KMS-11 (cell line): Measurements from ENCODE around the gene DIRAS1.

Experiments
- H2AFZ ChIP-seq: fragments of 200-600 bp; sonication (generic); 2 replicates; pipeline ENCODE4 v1.6.1; 2016; ENCODE audit warnings: antibody characterized with exemption, mixed run types, low read depth
- H3K27ac ChIP-seq: fragments of 200-600 bp; sonication (generic); 2 replicates; pipeline ENCODE4 v1.6.1; 2016; ENCODE audit warnings: mild to moderate bottlenecking, mixed run types
- H3K27me3 ChIP-seq: fragments of 200-600 bp; sonication (generic); 2 replicates; pipeline ENCODE4 v1.6.1; 2017; ENCODE audit warnings: mild to moderate bottlenecking, low read depth, mixed run types, moderate library complexity; ENCODE audit not compliant: insufficient read depth
- H3K36me3 ChIP-seq: fragments of 200-600 bp; sonication (generic); 2 replicates; pipeline ENCODE4 v1.6.1; 2017; ENCODE audit warnings: mild to moderate bottlenecking, mixed run types; ENCODE audit not compliant: insufficient read depth
- H3K4me1 ChIP-seq: fragments of 200-600 bp; sonication (generic); 2 replicates; pipeline ENCODE4 v1.6.1; 2016; ENCODE audit warnings: mild to moderate bottlenecking, low read depth, mixed run types; ENCODE audit not compliant: poor library complexity, severe bottlenecking
- H3K4me2 ChIP-seq: fragments of 200-600 bp; sonication (generic); 2 replicates; pipeline ENCODE4 v1.7.0; 2016; ENCODE audit warnings: mild to moderate bottlenecking, mixed run types
- H3K4me3 ChIP-seq: fragments of 200-600 bp; sonication (generic); IDR thresholded peaks from 2 replicates; pipeline ENCODE4 v1.6.1; 2017; ENCODE audit warnings: low read depth, low read length, mixed read lengths; ENCODE audit not compliant: insufficient read depth
- H3K79me2 ChIP-seq: fragments of 200-600 bp; sonication (generic); 2 replicates; pipeline ENCODE4 v1.6.1; 2016; ENCODE audit warnings: low read depth, mixed run types; ENCODE audit not compliant: insufficient read depth
- H3K9ac ChIP-seq: fragments of 200-600 bp; sonication (generic); 2 replicates; pipeline ENCODE4 v1.6.1; 2016; ENCODE audit warnings: mild to moderate bottlenecking, mixed run types
- H4K20me1 ChIP-seq: fragments of 200-600 bp; sonication (generic); 2 replicates; pipeline ENCODE4 v1.6.1; 2016; ENCODE audit warnings: mild to moderate bottlenecking, mixed run types; ENCODE audit not compliant: insufficient read depth
- TF ChIP-seq, protein P1 (sequence below): fragments of 200-600 bp; sonication (generic); conservative IDR thresholded peaks from 2 replicates; pipeline ENCODE4 v1.6.1; 2017; ENCODE audit warnings: low read depth, mild to moderate bottlenecking, antibody characterized with exemption, low read length, moderate library complexity, mixed read lengths

The DIRAS1 gene

DNA sequence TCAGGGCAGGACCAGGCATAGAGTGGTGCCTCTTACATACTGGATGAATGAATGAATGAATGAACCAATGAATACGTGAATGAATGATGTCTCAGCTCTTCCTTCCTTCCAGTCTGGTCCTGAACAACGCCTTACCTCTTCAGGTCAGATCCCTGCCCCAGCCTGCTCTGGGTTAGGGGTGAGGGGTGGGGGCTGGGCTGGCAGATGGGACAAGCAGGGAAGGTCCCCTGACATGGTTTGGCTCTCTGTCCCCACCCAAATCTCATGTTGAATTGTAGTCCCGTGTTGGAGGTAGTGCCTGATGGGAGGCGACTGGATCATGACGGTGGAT is 9.3 kb downstream of the DIRAS1 start:
- no peak overlapping the region for H3K4me3 ChIP-seq
- no peaks in the 10 kb centered on the region for H3K27me3 ChIP-seq
- no peak overlapping the region for H2AFZ ChIP-seq
- no peaks in the 10 kb centered on the region for H3K79me2 ChIP-seq
- no peak overlapping the region for H3K27ac ChIP-seq
- no peaks in the 10 kb centered on the region for H3K4me1 ChIP-seq
- H4K20me1 ChIP-seq = no peaks in the 10 kb centered on the region
- TF ChIP-seq, protein P1, sequence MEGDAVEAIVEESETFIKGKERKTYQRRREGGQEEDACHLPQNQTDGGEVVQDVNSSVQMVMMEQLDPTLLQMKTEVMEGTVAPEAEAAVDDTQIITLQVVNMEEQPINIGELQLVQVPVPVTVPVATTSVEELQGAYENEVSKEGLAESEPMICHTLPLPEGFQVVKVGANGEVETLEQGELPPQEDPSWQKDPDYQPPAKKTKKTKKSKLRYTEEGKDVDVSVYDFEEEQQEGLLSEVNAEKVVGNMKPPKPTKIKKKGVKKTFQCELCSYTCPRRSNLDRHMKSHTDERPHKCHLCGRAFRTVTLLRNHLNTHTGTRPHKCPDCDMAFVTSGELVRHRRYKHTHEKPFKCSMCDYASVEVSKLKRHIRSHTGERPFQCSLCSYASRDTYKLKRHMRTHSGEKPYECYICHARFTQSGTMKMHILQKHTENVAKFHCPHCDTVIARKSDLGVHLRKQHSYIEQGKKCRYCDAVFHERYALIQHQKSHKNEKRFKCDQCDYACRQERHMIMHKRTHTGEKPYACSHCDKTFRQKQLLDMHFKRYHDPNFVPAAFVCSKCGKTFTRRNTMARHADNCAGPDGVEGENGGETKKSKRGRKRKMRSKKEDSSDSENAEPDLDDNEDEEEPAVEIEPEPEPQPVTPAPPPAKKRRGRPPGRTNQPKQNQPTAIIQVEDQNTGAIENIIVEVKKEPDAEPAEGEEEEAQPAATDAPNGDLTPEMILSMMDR = no peak
- no peaks in the 10 kb centered on the region for H3K36me3 ChIP-seq
- no peak overlapping the region for H3K4me2 ChIP-seq
- H3K9ac ChIP-seq = no peak overlapping the region

DNA sequence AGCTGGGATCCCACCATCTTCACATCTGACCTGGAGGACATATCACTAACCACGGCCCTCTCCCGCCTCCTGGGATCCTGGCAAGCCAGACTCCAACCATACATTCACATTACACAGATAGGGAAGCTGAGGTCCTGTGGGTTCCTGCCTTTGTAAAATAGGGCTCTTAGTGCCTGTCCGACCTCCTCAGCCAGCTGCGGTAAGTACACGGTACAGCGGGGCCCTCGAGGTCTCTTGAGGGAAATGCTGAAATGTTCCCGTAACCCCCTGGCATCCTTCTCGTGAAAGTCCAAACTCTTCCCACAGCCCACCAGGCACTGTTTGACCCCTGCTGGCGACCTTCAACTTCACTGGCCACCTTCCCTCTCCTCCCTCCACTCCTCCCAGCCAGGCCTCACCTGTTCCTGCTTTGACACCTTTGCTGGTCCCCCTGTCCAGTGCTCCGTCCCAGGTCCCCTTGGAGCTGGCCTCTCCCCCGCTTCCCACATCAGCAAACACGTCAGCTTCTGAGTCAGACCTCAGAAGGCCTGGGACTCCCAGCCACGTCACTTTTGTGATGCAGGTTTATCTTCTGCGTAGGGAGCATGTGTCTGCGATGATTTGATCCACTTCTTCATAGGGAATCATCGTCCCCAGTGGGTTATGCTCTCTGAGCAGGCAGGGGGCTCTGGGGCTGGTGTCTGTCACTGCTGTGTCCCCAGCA is 9.8 kb downstream of the DIRAS1 start:
- Histone ChIP-seq H3K79me2 (no peaks in the 10 kb centered on the region), H3K27me3 (no peaks in the 10 kb centered on the region), H3K4me3 (no peak overlapping the region), H4K20me1 (no peaks in the 10 kb centered on the region), H3K36me3 (no peaks in the 10 kb centered on the region), H2AFZ (no peak overlapping the region), H3K4me1 (no peaks in the 10 kb centered on the region), H3K9ac (no peak overlapping the region), H3K27ac (no peak overlapping the region), H3K4me2 (no peak overlapping the region)
- TF ChIP-seq, protein P1 = no peak

DNA sequence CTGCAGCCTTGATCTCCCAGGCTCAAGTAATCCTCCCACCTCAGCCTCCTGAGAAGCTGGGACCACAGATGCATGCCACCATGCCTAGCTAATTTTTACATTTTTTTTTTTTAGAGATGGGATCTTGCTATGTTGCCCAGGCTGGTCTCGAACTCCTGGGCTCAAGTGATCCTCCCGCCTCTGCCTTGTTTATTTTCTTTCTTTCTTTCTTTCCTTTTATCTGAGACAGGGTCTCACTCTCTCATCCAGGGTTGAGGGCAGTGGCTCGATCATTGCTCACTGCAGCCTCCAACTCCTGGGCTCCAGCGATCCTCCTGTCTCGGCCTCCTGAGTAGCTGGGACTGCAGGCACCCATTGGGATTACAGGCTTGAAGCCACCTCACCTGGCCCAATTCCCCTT is 14.9 kb downstream of the DIRAS1 start:
- Histone ChIP-seq H3K4me3 (no peak overlapping the region), H4K20me1 (no peaks in the 10 kb centered on the region), H3K79me2 (no peaks in the 10 kb centered on the region; the same call in 1 of the 2 replicates), H3K27me3 (no peaks in the 10 kb centered on the region), H3K27ac (no peak overlapping the region), H3K4me2 (no peak overlapping the region), H3K9ac (no peak overlapping the region), H3K36me3 (no peaks in the 10 kb centered on the region), H3K4me1 (peaks cover under 1% of the 10 kb centered on the region), H2AFZ (no peak overlapping the region)
- TF ChIP-seq, protein P1 = no peak

GRCh38 chr19:2703691-2704216 is 17.4 kb downstream of the DIRAS1 start:
- no peaks in the 10 kb centered on the region for H3K27me3 ChIP-seq
- no peak overlapping the region for H3K4me3 ChIP-seq
- H3K36me3 ChIP-seq = no peaks in the 10 kb centered on the region
- H4K20me1 ChIP-seq = no peaks in the 10 kb centered on the region
- H3K4me1 ChIP-seq = peaks cover 25% of the 10 kb centered on the region
- no peak overlapping the region for H2AFZ ChIP-seq
- H3K27ac ChIP-seq = no peak overlapping the region
- no peak overlapping the region for H3K4me2 ChIP-seq
- H3K79me2 ChIP-seq = no peaks in the 10 kb centered on the region; the same call in 1 of the 2 replicates
- TF ChIP-seq, protein P1 = no peak
- H3K9ac ChIP-seq = no peak overlapping the region
